ENCODE data around the gene STX4.

DNA sequence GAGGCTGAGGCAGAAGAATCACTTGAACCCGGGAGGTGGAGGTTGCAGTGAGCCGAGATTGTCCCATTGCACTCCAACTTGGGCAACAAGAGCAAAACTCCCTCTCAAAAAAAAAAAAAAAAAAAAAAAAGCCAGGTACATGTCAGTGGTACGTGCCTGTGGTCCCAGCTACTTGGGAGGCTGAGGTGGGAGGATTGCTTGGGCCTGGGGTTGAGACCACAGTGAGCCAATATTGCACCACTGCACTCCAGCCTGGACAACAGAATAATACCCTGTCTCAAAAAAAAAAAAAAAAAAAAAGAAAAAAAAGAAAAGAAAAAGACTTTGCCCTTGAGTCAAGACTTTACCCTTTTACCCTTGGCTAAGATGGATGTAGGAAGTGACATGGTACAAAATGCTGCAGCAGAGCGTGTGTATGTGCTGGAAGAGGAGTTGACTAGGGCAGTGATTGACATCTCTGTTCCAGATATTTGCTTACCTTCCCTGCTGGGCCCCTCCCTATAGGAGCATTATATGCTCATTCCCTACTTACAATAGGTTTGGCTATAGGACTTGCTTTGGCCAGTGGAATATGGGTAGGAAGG is 10.6 kb downstream of the STX4 start:
- no peak for TF ChIP-seq POLR2AphosphoS5 (IDR thresholded peaks at IDR 0.05; ENCODE audit: borderline replicate concordance, low read depth, low read length)
- TF ChIP-seq EZH2 (IDR thresholded peaks at IDR 0.05), result no peak
